Urinary bladder (tissue), 4 donors: Measurements from ENCODE around the gene MRPS14. TPM values are rescaled to one million over a fixed set of nuclear protein-coding genes. Genes with fewer than 3 reads are reported as not detected.
"Not testable (repeated sequence)": the region's sequence is repeated elsewhere in the genome, so short reads cannot be mapped to it uniquely, and the experiment has no call there.

Experiments
- DNase-seq: peaks from one replicate; pipeline ENCODE4 v3.0.0-alpha.2; 2015; ENCODE audit errors: extremely low spot score
- H3K27ac ChIP-seq: one replicate; pipeline ENCODE4 v1.5.1; 2013; ENCODE audit warnings: low read depth, mild to moderate bottlenecking, moderate library complexity
- H3K36me3 ChIP-seq: one replicate; pipeline ENCODE4 v1.6.1; 2013; ENCODE audit warnings: mild to moderate bottlenecking, moderate library complexity; ENCODE audit not compliant: insufficient read depth
- H3K4me1 ChIP-seq: one replicate; pipeline ENCODE4 v1.6.1; 2013; ENCODE audit warnings: mild to moderate bottlenecking, moderate library complexity; ENCODE audit not compliant: insufficient read depth
- H3K4me3 ChIP-seq: one replicate; pipeline ENCODE4 v1.5.1; 2013; ENCODE audit warnings: low read depth, low read length
- WGBS: extraction: QIAGEN DNeasy Blood & Tissue Kit; methylation state at CpG from one replicate; pipeline ENCODE4 v1.1.7; 2013; 5-methylcytosine and 5-hydroxymethylcytosine counted together
- polyA plus RNA-seq: library from polyadenylated mRNA; stranded (reverse); fragments of 200-250 nt; gene quantifications from one replicate; pipeline ENCODE4 v1.2.3, GENCODE V29; 2013
- total RNA-seq: library from RNA; depleted of rRNA; stranded (reverse); fragments of >200 nt; gene quantifications from one replicate; pipeline ENCODE4 v1.2.3, GENCODE V29; 2014
- donor health status: healthy with polysubstance abuse.
- donor health status: healthy.

Gene MRPS14
- total and polyA plus RNA-seq, 2 donors = 32.9 to 57.4 TPM

GRCh38 chr1:175042650-175043049 lies 19.4 kb upstream of the MRPS14 start:
- 81% methylated on average over 3 of the region's 3 CpGs for WGBS
- Histone ChIP-seq H3K4me3 (no peak overlapping the region), H3K36me3 (no peaks in the 10 kb centered on the region), H3K4me1 (no peaks in the 10 kb centered on the region), H3K27ac (no peak overlapping the region)
- DNase-seq = no peak

- no peaks in the 10 kb centered on the region for H3K4me1 ChIP-seq
- no peak overlapping the region for H3K4me3 ChIP-seq
- 57% methylated on average over 4 of the region's 4 CpGs for WGBS
- H3K36me3 ChIP-seq = no peaks in the 10 kb centered on the region
- H3K27ac ChIP-seq = no peak overlapping the region
- no peak for DNase-seq
These were observed 17.2 kb upstream of the MRPS14 start for GRCh38 chr1:175040324-175040879.

DNA sequence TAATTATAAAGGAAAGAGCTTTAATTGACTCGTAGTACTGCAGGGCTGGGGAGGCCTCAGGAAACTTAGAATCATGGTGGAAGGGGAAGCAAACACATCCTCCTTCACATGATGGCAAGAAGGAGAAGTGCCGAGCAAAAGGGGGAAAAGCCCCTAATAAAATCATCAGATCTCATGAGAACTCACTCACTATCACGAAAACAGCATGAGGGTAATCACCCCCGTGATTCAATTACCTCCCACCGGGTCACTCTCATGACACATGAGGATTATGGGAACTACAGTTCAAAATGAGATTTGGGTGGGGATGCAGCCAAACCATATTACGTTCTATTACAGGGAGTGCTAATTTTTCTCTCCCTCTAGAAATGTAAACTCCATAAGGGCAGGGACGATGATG lies 14.2 kb upstream of the MRPS14 start:
- no peak overlapping the region for H3K4me3 ChIP-seq
- H3K27ac ChIP-seq = no peak overlapping the region
- H3K36me3 ChIP-seq = no peaks in the 10 kb centered on the region
- DNase-seq = no peak
- 53% methylated on average over 7 of the region's 7 CpGs for WGBS
- no peaks in the 10 kb centered on the region for H3K4me1 ChIP-seq

DNA sequence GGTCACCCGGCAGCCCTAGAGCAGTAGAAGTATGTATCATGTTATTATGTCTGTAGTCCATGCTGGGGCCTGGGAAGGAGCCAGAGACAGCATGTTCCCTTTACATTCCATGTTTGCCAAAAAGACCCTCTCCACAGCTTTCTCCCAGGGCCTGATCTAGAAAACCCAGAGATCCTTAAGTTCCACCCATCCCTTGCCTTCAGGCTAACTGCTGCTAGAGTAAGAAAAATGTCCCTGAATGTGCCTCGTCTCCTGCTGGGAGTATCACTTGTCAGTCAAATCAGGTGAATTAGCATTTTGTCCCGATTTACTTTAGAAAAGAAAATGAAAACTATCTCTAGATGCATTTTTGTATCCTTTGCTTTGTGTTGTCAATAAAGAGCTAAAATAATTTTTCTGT lies 13.3 kb upstream of the MRPS14 start:
- Histone ChIP-seq H3K4me3 (no peak overlapping the region), H3K4me1 (no peaks in the 10 kb centered on the region), H3K36me3 (no peaks in the 10 kb centered on the region), H3K27ac (no peak overlapping the region)
- 49% methylated on average over 3 of the region's 3 CpGs for WGBS
- DNase-seq = no peak

DNA sequence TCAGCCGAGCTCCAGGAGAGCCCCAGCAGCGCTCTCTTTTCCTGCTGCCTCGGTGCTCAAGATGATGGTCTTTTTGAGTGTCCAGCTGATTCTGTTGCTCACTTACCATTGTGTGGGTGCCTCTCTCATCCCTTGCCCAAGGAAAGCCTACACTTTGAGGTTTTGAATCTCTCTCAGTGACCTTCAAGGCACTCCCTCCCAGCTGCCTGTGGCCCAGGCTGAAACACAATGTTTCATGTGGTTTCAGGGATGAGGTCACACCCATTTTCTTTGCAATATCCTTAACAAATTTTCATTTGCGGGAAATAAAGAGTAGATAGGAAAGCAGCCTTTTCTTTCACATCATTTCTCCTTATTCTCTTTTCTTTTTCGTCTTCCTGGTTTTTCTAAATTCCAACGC lies 12.6 kb upstream of the MRPS14 start:
- no peaks in the 10 kb centered on the region for H3K36me3 ChIP-seq
- no peaks in the 10 kb centered on the region for H3K4me1 ChIP-seq
- H3K4me3 ChIP-seq = no peak overlapping the region
- H3K27ac ChIP-seq = no peak overlapping the region
- DNase-seq = no peak
- 89% methylated on average over 6 of the region's 6 CpGs for WGBS

DNA sequence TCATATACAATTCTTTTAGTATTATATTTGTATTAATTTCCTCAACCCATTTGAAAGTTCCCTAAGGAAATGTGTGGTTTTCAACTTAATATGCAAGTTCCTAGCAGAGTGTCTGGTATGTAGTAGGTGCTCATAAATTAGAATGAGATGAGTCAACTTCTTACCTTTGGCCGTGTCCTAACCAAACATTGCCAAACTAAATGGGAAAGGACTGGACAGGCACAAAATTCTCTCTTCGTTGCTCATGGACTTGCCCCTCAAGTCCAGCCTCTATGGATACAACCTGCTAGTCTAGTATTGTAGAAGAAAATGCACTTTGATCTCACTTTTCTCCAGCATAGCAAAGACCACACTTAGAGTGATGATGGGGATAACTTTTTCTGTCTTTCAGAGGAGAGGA lies 11.6 kb upstream of the MRPS14 start:
- no peak overlapping the region for H3K4me3 ChIP-seq
- no peaks in the 10 kb centered on the region for H3K36me3 ChIP-seq
- DNase-seq = no peak
- H3K4me1 ChIP-seq = no peaks in the 10 kb centered on the region
- WGBS = 74% methylated on average over 2 of the region's 2 CpGs
- no peak overlapping the region for H3K27ac ChIP-seq

DNA sequence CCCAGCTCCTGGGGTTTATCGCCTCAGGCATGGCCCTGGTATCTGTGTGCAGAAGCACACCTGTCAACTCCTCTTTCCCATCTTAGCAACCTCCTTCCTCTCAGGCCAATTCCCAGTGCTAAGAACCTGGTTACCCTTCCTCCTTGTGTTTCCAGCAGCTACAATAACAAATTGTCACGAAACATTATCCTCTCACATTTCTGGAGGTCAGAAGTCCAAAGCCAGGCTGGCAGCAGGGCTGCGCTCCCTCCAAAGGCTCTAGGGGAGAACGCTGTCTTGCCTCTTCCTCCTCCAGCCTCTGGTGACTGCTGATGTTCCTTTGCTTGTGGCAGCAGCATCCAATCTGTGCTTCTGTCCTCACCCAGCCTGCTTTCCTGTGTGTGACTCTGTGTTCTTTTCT lies 10.7 kb upstream of the MRPS14 start:
- no peak for DNase-seq
- Histone ChIP-seq H3K4me1 (no peaks in the 10 kb centered on the region), H3K36me3 (no peaks in the 10 kb centered on the region), H3K4me3 (no peak overlapping the region), H3K27ac (no peak overlapping the region)
- 79% methylated on average over 4 of the region's 4 CpGs for WGBS

- no peak for DNase-seq
- Histone ChIP-seq H3K27ac (no peak overlapping the region), H3K4me3 (no peak overlapping the region), H3K36me3 (no peaks in the 10 kb centered on the region), H3K4me1 (no peaks in the 10 kb centered on the region)
- 93% methylated on average over 2 of the region's 2 CpGs for WGBS
These were observed 1.5 kb upstream of the MRPS14 start for GRCh38 chr1:175024773-175025172.

GRCh38 chr1:175023922-175024242 lies 657 bp upstream of the MRPS14 start:
- H3K4me1 ChIP-seq, H3K36me3 ChIP-seq, DNase-seq: not testable (repeated sequence)
- 87% methylated on average over 2 of the region's 2 CpGs for WGBS
- H3K27ac ChIP-seq = peak overlapping the region; percentile 57
- H3K4me3 ChIP-seq = peak overlapping the region; percentile 77

DNA sequence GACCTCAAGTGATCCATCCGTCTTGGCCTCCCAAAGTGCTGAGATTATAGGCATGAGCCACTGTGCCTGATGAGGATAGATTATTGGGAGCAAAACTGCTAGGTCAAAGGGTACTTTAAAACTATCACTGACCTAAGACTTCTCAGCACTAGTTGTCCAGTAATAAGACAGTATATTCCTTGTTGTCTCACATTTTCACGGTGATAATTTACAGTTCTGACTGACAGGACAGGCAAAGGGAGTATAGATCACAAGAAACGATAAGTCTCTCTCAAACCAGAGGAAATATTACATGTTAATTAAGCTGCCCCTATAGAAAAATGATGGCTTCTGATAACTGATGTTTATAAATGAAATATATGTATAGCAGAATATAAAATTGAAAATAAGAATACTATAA lies 3.7 kb downstream of the MRPS14 start:
- Histone ChIP-seq H3K27ac (no peak overlapping the region), H3K36me3 (peaks cover 2% of the 10 kb centered on the region), H3K4me3 (no peak overlapping the region), H3K4me1 (no peaks in the 10 kb centered on the region)
- 90% methylated on average over 3 of the region's 3 CpGs for WGBS
- DNase-seq = no peak

DNA sequence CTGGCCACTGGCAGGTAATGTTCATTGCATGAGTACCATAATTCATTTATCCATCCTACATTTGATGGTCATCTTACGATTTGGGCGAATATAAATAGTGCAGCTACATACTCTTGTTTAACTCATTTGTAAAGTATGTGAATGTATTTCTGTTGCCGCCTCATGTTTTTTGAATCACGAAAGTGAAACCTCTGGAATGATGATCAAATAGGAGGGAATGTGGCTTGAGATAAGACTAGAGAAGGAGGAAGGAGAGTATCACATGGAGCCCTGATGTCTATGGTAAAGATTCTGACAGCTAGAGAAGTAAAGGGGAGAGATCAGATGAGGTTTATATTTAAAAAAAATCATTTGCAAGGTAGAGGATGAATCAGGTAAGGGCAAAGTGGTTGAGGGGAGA lies 8.0 kb downstream of the MRPS14 start:
- DNase-seq = no peak
- Histone ChIP-seq H3K27ac (no peak overlapping the region), H3K4me1 (no peaks in the 10 kb centered on the region), H3K4me3 (no peak overlapping the region), H3K36me3 (peaks cover 5% of the 10 kb centered on the region)
- 81% methylated on average over 4 of the region's 4 CpGs for WGBS

DNA sequence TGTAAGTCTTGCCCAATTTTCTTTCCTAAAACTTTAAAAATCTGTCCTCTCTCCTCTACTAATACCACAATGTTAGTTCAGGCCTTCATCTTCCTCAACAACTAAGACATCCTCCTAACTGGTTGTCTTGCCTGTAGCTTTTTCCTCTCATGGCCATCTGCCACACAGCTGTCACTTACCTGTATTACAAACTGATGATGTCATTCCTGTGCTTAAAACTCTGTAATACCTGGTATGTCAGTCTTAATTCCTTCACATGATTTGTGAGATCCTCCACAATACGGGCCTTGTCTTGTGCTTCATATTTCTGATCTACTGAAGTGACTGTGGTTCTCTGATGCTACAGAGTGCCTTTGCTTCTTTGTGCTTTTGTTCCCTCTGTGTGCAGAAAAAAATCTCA lies 9.8 kb downstream of the MRPS14 start:
- Histone ChIP-seq H3K27ac (no peak overlapping the region), H3K36me3 (peaks cover 9% of the 10 kb centered on the region), H3K4me3 (no peak overlapping the region), H3K4me1 (no peaks in the 10 kb centered on the region)
- no peak for DNase-seq
- 85% methylated on average over 1 of the region's 1 CpG for WGBS

DNA sequence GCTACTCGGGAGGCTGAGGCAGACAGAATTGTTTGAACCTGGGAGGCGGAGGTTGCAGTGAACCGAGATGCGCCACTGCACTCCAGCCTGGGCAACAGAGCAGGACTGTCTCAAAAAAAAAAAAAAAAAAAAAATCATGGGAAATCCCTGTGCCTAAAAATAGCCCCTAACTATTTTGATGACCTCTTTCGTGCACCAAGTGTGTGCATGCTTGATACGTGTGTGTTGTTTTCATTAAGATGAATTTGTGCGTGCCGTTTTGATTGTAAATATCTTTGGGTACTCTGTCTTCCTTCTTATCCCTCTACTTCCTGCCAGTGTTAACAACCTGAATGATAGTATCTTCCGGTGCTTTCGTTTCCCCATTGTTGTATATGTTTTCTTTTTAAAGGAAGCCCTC lies 13.7 kb downstream of the MRPS14 start:
- H3K4me3 ChIP-seq = no peak overlapping the region
- no peak for DNase-seq
- WGBS = 78% methylated on average over 10 of the region's 10 CpGs
- no peaks in the 10 kb centered on the region for H3K4me1 ChIP-seq
- H3K36me3 ChIP-seq = peaks cover 10% of the 10 kb centered on the region
- H3K27ac ChIP-seq = no peak overlapping the region

DNA sequence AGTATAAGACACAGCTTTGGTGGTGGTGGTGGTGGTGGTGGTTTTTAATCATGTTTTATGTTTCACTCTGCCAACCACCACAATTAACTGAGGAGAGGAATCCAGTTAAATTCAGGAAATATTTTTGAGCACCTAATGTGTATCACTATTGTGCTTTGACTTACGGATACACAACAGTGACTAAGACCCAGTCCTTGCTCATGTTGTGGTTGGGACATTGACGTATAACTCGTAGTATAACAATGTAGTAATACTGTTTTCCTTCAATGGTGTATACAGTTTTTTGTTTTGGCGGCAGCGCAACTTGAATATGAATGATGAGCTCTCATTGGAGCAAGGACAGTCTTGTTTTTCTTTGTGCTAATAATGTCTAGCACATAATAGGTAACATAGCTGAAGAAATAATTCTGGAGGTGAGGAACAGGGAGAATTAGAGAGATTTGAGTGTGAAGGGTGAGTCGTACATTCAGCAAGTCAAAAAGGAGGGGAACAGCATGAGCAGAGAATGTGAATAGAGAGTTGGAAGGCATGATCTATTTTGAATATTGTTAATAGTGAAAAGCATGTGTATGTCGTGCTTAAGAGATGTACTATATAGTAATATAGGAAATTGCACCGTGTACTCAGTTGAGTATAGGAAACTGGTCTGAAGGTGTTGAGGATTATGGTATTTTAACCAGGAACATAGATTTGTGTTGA lies 18.0 kb downstream of the MRPS14 start:
- Histone ChIP-seq H3K4me3 (no peak overlapping the region), H3K36me3 (peaks cover 7% of the 10 kb centered on the region), H3K4me1 (no peaks in the 10 kb centered on the region), H3K27ac (no peak overlapping the region)
- WGBS = 92% methylated on average over 8 of the region's 8 CpGs
- DNase-seq = no peak

- no peak for DNase-seq
- WGBS = 61% methylated on average over 2 of the region's 2 CpGs
- no peaks in the 10 kb centered on the region for H3K4me1 ChIP-seq
- H3K27ac ChIP-seq = no peak overlapping the region
- H3K4me3 ChIP-seq = no peak overlapping the region
- H3K36me3 ChIP-seq = peaks cover 3% of the 10 kb centered on the region
These were observed 19.7 kb downstream of the MRPS14 start for GRCh38 chr1:175003521-175003920.
